ENCODE results near the gene MDP1.

GRCh38 chr14:24186831-24187538 lies 28.9 kb downstream of the MDP1 start:
- TF ChIP-seq CTCF (IDR thresholded peaks at IDR 0.05) (no peak), POLR2A (IDR thresholded peaks at IDR 0.05) (no peak)

Data from thyroid gland (tissue), 4 donors.